Adrenal gland (tissue), 12 donors: ENCODE results near the gene GPR155. TPM values are rescaled to one million over a fixed set of nuclear protein-coding genes. Genes with fewer than 3 reads are reported as not detected.

Experiments used
- DNase-seq, 7 donors: peaks; one replicate each; pipeline ENCODE4 v3.0.0-alpha.2; 2019 to 2020
- H3K27ac ChIP-seq, 5 donors: fragments of 200-600 bp; sonication (generic) in 4 of 5; 1 replicate in 3 of 5; 2 replicates in 2 of 5; pipeline versions ENCODE4 v1.5.1 to v1.8.0; 2016 to 2020; ENCODE audit warnings: mild to moderate bottlenecking in 1 of 5
- H3K27me3 ChIP-seq: fragments of 200-600 bp; 2 replicates; pipeline ENCODE4 v1.8.0; 2021
- H3K36me3 ChIP-seq, 2 donors: fragments of 200-600 bp; replicated peaks in 1 of 2; 1 replicate in 1 of 2; 2 replicates in 1 of 2; pipeline versions ENCODE4 v1.5.1 to v1.8.0; 2018 to 2022
- H3K4me1 ChIP-seq, 2 donors: fragments of 200-600 bp; replicated peaks in 1 of 2; 1 replicate in 1 of 2; 2 replicates in 1 of 2; pipeline versions ENCODE4 v1.5.1 to v1.8.0; 2018 to 2021
- H3K4me3 ChIP-seq, 4 donors: fragments of 200-600 bp; sonication (generic) in 3 of 4; one replicate each; pipeline ENCODE4 v1.5.1; 2016 to 2018
- H3K9me3 ChIP-seq, 3 donors: fragments of 200-600 bp; sonication (generic) in 1 of 3; replicated peaks in 1 of 3; 1 replicate in 2 of 3; 2 replicates in 1 of 3; pipeline versions ENCODE4 v1.5.1 to v1.8.0; 2016 to 2021
- POLR2A ChIP-seq, 2 donors: fragments of 450-650 bp; IDR thresholded peaks; one replicate each; pipeline ENCODE4 v1.6.1; 2017; ENCODE audit warnings: antibody characterized with exemption in 2 of 2, mild to moderate bottlenecking in 2 of 2, moderate library complexity in 1 of 2
- WGBS, 4 donors: extraction: QIAGEN DNeasy Blood & Tissue Kit in 2 of 4; methylation state at CpG; one replicate each; pipeline versions ENCODE4 v1.1.5 to v1.1.7; 2013 to 2017; 5-methylcytosine and 5-hydroxymethylcytosine counted together
- intact Hi-C, 2 donors: fragments of 100-400 bp; cut with DNase I; formaldehyde crosslinking; loops; one replicate each; pipeline versions ENCODE4 v1.14.1 to v1.15.0; 2022 to 2023
- polyA plus RNA-seq, 3 donors: library from polyadenylated mRNA; stranded (reverse); fragments of 200-250 nt in 2 of 3; fragments of 350-450 nt in 1 of 3; fragmentation: Illumina TruSeq in 1 of 3; extraction: RNeasy Lipid Tissue Mini Kit (QIAGEN cat#74804) in 1 of 3; gene quantifications; one replicate each; pipeline ENCODE4 v1.2.3, GENCODE V29; 2013 to 2014
- total RNA-seq, 9 donors: library from RNA; depleted of rRNA in 4 of 9; stranded (reverse); fragments of >200 nt in 4 of 9; fragments of 120-200 nt in 1 of 9; fragmentation: NEBNext Ultra II Directional in 1 of 9; extraction: Animal tissue kit (Norgen Biotek cat#: 25700) in 1 of 9; gene quantifications; one replicate each; pipeline versions ENCODE4 v1.1.0 to v1.2.4, GENCODE V29; 2013 to 2023
- TF ChIP-seq, protein P1 (sequence below), 6 experiments: fragments of 450-650 bp in 4 of 6; fragments of 200-600 bp in 2 of 6; sonication (generic) in 1 of 6; IDR thresholded peaks; 1 replicate in 5 of 6; 2 replicates in 1 of 6; pipeline versions ENCODE4 v1.5.1 to v1.8.0; 2016 to 2021; ENCODE audit warnings: antibody characterized with exemption in 6 of 6, mild to moderate bottlenecking in 2 of 6, moderate library complexity in 1 of 6
- donor health status: healthy with polysubstance abuse.
- donor health status: Bipolar disorder and iron deficiency.
- donor health status: DM: yes; HTN: yes; CAD: no.
- donor health status: DM: no; HTN: no; CAD: no.
- donor health status: DM: no; HTN: no; CAD: no.
- donor health status: DM: yes; HTN: yes; CAD: no.

The GPR155 gene
- total and polyA plus RNA-seq, 12 donors = 1.8 to 17.6 (median 10.0) TPM

DNA sequence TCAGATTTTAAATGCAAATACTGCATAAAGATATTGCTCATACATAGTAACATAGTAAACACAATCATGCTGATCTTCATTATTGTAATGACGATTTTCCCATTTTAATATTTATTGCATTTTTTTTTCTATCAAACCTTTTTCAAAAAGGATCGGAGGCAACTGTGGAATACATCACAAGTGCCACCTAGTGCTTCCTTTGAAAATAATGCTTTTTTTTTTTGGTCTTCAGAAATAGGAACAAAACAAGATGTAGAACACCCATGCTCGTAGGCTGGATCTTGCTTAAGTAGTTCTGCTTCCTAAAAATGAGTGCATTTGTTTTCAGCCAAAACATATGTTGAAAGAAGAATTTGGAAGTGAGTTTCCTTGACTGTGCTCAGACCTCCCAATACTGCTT, 35.7 kb upstream of the GPR155 start:
- intact Hi-C loops = no loop called here
- no peak for DNase-seq
- H3K27me3 ChIP-seq = no peaks in the 10 kb centered on the region
- H3K27ac ChIP-seq = no peak overlapping the region
- H3K9me3 ChIP-seq = no peaks in the 10 kb centered on the region
- H3K4me3 ChIP-seq = no peak overlapping the region
- H3K36me3 ChIP-seq = no peaks in the 10 kb centered on the region
- TF ChIP-seq, protein P1, sequence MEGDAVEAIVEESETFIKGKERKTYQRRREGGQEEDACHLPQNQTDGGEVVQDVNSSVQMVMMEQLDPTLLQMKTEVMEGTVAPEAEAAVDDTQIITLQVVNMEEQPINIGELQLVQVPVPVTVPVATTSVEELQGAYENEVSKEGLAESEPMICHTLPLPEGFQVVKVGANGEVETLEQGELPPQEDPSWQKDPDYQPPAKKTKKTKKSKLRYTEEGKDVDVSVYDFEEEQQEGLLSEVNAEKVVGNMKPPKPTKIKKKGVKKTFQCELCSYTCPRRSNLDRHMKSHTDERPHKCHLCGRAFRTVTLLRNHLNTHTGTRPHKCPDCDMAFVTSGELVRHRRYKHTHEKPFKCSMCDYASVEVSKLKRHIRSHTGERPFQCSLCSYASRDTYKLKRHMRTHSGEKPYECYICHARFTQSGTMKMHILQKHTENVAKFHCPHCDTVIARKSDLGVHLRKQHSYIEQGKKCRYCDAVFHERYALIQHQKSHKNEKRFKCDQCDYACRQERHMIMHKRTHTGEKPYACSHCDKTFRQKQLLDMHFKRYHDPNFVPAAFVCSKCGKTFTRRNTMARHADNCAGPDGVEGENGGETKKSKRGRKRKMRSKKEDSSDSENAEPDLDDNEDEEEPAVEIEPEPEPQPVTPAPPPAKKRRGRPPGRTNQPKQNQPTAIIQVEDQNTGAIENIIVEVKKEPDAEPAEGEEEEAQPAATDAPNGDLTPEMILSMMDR (IDR thresholded peaks at IDR 0.05) = peak in 5 of 6 experiments; percentile 33 to 56 (median 49)
- no peak for TF ChIP-seq POLR2A (IDR thresholded peaks at IDR 0.05)
- 9 to 13% (median 10%) methylated on average over 3 of the region's 3 CpGs for WGBS, 4 donors
- H3K4me1 ChIP-seq = no peaks in the 10 kb centered on the region

DNA sequence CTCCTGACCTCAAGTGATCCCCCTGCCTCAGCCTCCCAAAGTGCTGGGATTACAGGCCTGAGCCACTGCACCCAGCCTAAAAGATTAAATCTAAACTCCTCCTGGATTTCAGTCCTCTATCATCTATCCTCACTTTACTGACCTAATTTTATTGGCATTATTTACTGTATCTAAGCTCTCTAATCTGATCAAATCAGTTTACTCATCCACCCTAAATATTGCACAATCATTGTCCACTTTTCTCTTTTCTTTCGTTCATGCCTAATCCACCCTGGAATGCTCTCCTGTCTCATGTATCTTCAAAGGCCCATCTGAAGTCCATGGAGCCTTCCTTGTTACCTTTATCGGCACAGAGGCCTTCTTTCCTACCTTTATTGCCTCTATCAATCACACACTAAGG, 31.6 kb upstream of the GPR155 start:
- Histone ChIP-seq H3K36me3 (no peaks in the 10 kb centered on the region), H3K27me3 (no peaks in the 10 kb centered on the region), H3K9me3 (no peaks in the 10 kb centered on the region), H3K27ac (no peak overlapping the region), H3K4me3 (no peak overlapping the region), H3K4me1 (no peaks in the 10 kb centered on the region)
- TF ChIP-seq, protein P1 (IDR thresholded peaks at IDR 0.05) = no peak
- TF ChIP-seq POLR2A (IDR thresholded peaks at IDR 0.05) = no peak
- DNase-seq = no peak
- WGBS, 4 donors = 63 to 74% (median 70%) methylated on average over 2 of the region's 2 CpGs
- intact Hi-C loops = no loop called here

DNA sequence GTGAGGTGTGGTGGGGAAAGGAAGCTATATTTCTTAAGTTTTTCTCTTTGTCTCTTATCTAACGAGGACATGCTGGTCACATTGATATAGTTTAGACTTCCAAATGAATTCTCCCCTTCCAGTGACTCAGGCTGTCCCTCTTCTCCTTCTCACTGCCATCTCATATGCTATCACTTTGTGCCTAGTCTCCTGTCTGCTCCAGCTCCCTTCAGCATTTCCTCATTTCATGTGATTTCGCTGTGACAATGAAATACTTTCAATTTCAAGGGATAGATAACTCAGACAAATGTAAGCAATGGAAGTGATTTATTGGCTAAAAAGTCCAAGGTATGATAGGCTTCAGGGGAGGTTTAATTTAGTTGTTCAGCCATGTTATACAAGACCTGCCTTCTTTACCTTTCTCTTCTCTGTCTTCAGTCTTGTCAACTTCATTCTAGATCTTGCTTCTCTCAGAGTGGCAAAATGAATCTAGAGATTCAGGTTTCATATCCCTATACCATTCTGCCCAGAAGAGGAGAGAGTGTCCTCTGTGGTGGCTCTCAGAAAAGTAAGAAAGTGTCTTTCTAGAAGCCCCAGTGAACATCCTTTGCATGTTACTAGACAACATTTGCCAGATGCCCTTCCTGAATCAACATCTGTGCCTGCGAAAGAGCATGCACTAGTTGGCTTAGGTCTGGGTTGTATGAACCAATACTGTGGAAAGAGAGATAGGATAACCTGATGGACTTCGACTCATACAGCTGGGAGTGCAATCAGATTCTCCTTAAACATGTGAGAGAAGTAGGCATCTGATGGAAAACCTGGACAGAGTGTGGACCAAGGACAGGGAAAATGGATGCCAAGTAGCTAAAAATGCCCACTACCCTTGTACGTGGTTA, 29.9 kb upstream of the GPR155 start:
- WGBS, 4 donors = 73 to 82% (median 78%) methylated on average over 5 of the region's 5 CpGs
- DNase-seq = no peak
- H3K36me3 ChIP-seq = no peaks in the 10 kb centered on the region
- TF ChIP-seq, protein P1 (IDR thresholded peaks at IDR 0.05) = no peak
- TF ChIP-seq POLR2A (IDR thresholded peaks at IDR 0.05) = no peak
- H3K27ac ChIP-seq = no peak overlapping the region
- no peaks in the 10 kb centered on the region for H3K9me3 ChIP-seq
- H3K27me3 ChIP-seq = no peaks in the 10 kb centered on the region
- H3K4me1 ChIP-seq = no peaks in the 10 kb centered on the region
- intact Hi-C loops = no loop called here
- no peak overlapping the region for H3K4me3 ChIP-seq

DNA sequence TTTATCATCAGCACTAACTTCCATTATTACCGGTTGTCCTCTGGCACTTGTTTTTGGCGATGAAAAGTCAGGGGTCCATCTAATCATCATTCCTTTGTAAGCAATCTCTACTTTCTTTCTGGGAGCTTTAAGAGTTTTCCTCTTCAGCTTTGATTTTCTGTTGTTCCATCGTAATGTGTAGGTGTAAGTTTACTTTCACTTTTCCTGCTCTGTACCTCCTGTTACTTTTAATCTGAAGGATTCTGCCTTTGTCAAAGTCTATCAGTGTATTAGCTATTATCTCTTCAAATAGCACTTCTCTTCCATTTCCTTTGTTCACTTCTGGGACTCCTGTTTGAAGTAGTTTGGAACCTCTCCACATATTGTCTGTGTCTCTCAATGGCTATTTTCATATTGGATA, 25.5 kb upstream of the GPR155 start:
- Histone ChIP-seq H3K27me3 (no peaks in the 10 kb centered on the region), H3K4me3 (no peak overlapping the region), H3K27ac (no peak overlapping the region), H3K4me1 (no peaks in the 10 kb centered on the region), H3K9me3 (no peaks in the 10 kb centered on the region), H3K36me3 (no peaks in the 10 kb centered on the region)
- no peak for DNase-seq
- intact Hi-C loops = no loop called here
- WGBS, 4 donors = 85 to 89% (median 86%) methylated on average over 3 of the region's 3 CpGs
- TF ChIP-seq, protein P1 (IDR thresholded peaks at IDR 0.05) = no peak
- TF ChIP-seq POLR2A (IDR thresholded peaks at IDR 0.05) = no peak
